Activated CD8-positive, alpha-beta memory T cell treated with anti-CD3 and anti-CD28 coated beads, Interleukin-2, amount 50 U/mL, for 1 hour (primary cell): ENCODE results near the gene EVA1A.

Source experiments
- DNase-seq: peaks from one replicate; pipeline ENCODE4 v3.0.0-alpha.2; 2020; ENCODE audit errors: extremely low read depth

EVA1A gene

DNA sequence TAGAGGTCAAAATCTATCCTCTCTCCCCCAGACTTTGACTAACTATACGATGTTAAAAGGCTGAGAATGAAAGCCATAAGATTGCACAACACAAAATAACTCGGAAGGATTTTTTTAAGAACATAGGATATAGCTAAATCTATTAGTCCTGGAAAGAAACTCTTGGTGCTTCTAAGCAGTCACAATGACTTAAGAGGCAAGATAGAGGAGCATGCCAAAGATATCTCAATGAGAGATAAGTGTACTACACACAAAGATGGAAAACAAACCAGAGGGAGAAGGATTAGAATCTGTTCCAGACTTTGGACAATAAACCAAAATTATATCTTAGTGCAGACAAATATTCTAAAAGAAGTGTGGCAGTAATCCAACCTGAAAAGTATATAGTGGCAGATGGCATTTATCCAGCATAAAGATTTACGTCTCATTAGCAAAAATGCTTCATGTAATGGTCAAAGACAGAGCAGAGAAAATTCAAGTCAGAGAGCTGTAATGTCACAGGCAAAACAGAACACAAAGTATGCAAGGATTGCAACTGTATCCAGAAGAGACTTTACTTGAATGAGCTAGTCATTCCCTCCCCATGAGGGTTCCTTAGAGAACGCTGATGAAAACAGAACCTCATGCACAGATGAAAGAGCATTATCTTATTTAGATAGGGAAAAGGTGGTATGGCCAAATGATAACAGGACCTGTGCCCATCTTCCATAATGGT lies 28.8 kb upstream of the EVA1A start:
- no peak for DNase-seq

DNA sequence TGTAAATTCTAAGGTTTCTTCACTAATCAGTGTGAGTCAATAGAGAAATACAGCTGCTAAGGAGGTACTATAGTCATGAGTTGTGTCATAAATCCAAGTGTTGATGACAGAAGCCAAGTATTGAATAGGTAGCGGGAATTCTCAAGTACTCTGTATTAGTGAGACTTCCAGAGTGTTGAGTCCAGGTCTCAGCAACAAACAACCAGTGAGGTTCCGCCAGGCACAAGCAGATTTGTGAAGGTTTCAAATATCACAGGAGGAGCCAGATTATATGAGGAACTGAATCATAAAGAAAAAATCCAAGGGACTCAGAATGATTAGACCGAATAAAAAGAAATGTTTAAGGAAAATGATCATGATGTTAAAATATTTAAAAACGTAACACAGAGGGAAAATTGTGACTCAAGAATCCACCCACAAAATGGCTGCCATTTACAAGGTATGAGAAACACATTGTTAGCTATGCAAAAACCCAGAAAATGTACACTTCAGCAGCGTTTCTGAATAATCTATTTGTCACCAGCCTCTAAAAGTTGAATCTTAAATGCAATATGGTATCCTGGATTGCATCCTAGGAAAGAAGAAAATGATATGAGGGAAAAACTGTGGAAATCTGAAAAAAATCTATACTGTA lies 27.3 kb upstream of the EVA1A start:
- no peak for DNase-seq

DNA sequence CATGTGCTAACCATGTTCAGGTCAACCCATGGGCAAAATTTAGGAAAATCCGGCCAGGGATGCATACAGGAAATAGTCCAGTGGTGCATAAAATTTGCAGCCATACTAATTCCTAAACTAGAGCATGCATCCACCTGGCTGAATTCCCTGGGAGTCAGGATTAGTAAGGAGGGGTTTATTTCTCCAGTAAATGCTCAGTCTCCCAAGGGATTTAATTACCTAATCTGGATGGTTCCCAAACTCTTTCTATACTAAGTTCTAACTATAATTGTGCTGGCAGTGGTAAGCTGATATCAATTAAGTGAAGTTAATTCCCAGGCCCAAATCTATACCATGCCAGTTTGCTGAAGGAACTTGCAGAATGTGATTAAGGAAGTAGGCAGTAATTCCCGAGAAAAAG lies 26.2 kb upstream of the EVA1A start:
- no peak for DNase-seq

DNA sequence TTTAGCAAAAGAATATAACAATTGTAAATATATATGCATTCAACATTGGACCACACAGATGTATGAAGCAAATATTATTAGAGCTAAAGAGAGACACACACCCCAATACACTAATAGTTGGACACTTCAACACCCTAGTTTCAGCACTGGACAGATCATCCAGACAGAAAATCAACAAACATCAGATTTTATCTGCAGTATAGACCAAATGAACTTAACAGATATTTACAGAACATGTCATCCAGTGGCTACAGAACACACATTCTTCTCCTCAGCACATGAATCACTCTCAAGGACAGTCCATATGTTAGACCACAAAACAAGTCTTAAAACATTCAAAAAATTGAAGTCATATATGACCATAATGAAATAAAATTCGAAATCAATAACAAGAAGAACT lies 22.1 kb upstream of the EVA1A start:
- no peak for DNase-seq

DNA sequence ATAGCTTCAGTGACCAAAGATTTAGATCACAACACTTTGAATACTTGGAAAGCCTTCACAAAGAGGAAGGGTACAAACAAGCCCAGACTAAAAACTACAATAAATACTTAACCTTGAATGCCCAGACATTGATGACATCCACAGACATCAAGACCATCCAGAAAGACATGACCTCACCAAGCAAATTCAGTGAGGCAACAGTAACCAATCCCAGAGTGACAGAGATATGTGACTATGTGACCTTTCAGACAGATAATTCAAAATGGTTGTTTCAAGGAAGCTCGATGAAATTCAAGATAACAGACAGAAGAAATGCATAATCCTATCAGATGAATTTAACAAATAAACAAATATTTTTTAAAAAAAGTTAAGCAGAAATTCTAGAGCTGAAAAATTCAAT lies 19.9 kb upstream of the EVA1A start:
- no peak for DNase-seq

DNA sequence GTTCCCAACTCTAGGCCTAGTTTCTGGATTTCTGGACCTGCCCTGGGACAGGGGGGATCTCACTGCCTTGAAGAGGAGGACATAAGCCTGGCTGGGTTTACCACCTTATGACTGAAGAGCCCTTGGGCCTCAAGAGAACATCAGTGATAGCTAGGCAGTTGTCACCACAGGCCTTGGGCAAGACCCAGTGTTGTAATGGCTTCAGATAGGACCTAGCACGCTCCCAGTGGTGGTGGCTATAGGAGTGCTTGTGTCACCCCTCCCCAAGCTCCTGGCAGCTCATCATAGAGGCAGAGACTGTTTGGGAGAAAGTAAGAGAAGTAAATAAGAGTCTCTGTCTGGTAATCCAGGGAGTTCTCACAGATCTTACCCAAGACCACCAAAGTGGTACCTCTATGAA lies 19.4 kb upstream of the EVA1A start:
- DNase-seq, result no peak

DNA sequence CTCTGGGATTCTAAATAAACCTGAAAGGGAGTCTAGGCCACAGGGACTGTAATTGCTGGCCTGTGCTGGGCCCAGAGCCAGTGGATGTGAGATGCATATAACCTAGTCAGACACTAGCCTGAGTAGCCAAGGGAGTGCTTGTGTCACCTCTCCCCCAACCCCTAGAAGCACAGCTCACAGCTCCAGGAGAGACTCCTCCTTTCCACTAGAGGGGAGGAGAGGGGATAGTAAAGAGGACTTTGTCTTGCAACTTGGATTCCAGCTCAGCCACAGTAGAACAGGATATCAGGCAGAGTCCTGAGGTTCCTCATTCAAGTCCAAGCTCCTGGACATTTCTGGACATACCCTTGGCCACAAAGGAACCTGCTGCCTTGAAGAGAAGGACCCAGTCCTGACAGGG lies 18.4 kb upstream of the EVA1A start:
- DNase-seq, result no peak

DNA sequence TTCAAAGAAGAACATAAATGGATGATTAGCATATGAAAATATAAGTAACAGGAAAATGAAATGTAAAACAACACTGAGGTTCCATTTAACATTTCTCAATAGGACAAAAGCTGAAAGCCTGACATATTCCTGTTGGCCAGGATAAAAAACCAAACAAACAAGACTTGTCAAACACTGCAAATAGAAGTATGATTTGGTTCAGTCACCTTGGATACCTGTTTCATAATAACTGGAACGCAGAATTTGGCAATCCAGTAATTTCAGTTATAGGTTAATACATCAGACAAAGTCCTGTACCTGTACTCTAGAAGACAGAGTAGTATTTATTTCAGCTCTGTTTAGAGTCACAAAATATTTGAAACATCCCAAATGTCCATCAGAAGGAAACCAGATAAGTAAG lies 16.5 kb upstream of the EVA1A start:
- no peak for DNase-seq

DNA sequence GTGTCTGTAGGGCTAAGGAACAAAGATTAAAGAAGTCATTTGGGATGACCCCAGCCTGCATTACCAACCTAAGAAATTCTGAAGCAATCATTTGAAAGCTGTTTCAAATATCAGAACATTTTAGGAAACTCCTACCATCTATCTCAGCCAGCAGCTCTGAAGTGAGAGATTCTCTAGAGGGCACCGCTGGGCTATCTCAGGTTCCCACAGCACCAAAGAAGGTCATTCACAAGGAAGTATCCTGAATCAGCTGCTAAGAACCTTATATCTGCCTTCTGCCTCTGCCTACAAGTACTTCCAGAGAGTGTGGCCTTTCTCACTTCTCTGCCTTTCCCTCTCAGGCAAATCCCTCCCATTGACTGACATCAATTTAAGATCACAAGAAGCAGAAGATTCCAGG lies 13.4 kb upstream of the EVA1A start:
- no peak for DNase-seq

DNA sequence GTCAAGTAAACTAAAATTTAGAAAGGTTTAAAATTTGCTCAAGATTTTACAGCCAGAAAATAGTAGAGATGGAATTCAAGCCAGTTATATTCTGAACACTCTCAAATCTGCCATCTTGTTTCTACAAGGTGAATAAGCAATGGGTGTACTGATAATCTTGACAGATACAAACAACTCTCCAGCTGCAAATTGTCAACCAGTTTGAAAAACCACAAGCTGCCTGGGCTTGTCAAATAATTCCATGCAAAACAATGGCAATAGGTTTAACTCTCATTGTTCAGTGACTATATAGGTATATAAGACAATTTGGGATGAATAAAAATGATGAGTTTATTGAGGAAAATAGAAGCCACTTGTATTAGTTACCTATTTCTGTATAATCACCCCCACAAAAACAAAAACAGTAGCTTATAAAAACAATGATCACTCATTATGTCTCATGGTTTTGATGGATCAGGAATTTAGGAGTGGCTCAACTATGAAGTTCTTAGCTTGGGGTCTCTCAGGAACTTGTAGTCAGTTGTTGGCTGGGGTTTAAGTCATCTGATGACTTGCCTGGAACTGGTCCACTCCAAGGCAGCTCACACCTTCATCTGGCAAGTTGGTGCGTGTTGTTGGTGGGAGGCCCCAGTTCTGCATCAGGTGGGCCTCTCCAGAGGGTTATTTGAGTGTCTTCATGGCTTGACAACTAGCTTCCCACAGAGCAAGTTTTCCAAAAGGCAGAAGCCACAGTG lies 12.6 kb upstream of the EVA1A start:
- no peak for DNase-seq

DNA sequence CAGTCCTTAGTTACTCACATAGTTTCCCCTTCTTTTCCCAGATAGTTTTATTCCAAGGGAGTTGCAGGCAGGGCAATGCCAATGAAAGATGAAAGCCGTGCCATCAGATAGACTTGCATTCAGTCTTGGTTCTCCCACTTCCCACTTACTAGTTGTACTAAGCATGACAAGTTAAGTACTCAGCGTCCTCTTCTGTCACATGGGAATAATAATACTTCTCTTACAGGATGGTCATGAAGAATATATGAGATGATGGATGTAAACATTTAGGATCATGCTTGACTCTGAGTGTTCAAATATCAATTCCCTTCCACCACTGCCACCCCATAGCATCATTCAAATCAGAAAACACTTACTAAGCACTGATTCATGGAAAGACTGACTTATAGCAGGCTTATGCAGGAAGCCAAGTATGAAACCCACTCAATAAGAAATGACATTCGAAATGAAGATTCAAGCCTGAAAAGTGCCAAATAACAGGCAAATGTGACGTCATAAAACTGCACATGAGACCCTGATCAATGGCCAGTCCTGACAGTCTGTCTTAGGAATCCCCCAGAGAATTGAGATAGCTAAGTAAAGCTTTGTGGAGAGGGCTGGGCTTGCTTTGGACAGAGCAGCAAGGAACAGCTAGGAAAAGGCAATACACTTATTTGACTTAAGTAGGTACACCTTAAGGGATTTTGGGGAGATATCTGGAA lies 11.1 kb upstream of the EVA1A start:
- DNase-seq, result no peak

DNA sequence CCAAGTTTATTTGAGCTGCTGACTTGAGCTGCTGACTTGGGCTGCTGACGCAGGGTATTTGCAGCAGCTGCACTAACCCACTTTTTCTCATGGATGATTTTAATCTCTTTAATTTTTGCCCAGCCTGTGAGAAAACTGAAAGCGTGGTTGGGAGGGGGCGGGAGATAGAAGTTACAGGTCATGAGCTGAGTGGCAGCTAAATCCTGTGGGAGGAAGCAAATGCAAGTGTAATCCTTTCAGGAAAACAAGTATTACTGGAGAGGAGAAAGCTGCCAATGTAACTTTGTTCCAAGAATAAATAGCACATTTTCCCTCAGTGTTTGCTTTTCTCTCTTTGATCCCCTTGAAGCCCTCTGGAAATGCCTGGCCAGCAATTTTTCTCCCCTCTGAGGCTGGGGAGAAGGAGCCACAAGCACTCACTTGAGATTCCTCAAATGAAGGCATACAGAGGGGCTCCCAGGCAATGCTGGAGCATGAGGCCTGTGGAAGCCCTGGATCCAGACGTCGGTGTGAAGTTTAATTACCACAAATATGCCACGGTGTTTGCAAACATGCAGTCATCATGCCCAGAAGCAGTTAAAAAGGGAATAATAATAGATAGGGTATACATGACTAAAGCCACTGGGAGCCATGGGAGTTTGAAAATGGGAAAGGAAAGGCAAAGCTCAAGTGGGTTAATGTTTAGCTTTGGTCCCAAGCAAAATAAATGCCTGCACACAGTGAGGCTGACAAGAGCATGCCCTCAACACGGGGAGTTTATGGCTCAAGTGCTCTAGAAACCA lies 10.4 kb upstream of the EVA1A start:
- DNase-seq, result no peak

DNA sequence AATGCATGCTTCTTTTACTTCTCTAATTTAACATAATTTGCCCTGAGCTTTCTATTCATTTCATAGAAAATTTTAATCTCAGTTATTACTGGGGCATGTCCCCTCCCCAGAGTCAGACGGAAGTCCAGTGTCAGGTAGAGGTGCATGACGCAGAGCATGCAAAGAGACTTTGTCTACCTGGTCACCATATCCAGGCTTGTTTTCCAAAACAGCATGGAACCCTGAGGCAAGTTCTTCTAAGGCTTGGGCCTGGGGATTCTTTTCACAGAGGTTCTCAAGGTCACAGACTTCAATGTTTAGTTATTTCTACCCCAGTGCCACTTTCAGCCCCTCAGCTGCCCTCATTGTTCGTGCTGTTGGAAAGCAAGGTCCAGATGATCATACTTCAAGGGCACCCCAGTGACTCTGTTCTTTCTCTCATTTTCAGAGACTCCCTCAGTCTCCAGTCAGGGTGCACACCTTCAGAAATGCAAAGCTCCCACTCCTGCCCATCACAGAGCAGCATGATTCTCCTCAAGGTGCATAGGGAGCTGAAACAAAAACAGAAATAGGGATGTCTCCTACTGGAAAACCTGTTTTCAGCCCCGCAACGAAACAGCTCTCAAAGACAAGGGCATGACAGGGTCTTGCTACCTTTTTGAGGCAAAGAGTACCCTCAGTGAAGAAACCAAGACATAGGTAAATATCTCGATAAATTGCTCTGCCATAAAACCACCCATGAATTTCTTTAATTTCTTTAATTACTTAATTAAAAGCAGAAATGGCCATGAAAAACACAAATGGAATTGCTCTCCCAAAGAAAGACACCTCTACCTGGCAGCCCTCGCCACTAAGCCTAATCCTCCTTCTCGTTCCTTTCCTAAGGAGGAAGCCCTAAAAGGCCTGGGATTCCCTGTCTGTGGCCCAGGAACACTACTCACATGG lies 9.5 kb upstream of the EVA1A start:
- no peak for DNase-seq

DNA sequence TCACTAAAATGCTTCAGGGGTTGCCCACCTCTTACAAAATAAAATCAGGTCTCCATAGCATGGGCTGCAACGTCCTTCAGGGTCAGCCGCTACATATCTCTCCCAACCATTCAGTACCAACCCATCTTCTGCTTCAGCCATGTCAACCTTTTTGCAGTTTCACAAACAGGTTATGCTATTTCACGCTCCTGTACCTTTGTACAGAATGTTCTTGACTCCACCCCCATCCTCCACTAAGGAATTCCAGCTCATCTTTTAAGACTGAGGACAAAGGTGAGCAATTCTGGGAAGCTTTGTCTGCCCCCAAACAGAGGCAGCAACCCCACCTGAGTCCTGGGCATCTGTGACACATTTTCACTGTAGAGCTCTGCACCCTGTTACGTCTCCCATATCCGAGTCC lies 8.8 kb upstream of the EVA1A start:
- no peak for DNase-seq

DNA sequence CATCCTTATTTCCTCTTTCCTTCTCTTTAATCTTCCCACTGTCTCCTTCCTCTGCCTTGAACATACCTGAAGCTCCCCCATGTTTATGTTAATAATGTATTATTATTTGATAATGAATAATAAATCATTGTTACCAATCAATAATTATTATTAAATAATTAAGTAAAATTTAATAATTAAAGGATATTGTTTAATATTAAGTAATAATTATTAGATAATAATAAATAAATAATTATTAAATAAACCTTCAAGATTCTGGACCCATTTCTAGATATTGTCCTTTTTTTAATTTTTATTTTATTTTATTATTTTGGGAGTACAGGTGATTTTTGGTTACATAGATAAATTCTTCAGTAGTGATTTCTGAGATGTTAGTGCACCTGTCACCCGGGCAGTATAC lies 7.4 kb upstream of the EVA1A start:
- no peak for DNase-seq

DNA sequence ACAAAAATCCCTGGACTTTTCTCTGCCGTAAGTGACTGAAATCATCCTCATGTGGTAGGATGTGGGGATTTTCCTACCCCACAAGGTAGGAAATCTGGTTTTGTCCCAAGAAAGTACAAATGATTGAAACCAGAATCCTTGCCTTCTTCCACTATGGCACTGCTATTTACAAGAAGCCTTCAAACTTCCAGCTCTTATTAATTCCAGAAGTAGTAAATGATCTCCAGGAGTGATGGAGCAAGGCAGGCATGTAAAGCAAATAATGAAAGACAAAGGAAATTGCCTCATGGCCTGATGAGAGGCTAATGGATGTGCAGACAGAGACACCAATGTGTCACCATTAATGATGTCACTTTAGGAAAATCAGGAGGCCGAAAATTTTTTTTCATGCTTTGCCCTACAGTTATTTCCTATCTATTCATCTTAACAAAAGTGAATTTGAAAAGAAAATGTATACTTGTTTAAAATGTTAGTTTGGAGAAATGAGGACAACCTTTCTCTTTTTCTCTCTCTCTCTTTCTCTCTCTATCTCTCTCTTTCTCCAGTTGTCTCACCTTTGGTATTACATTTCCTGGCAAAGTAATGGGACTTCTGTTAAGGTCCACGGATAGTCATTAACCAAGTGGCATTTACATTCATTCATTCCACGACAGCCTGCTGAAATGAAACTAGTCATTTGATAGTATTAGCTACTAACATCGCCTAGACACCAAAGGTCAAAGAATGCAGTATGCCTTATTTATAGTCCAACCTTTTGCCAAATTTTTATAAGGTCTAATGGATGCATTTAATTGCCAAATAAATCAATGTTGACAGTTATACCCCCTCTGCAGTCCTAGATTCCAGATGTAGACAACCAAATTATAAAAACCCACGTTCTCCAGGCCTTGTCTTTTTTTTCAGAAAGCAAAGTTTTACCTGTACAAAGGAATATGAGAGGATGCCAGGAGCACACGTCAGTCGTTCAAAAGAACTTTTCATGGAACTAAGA lies 5.0 kb upstream of the EVA1A start:
- no peak for DNase-seq

DNA sequence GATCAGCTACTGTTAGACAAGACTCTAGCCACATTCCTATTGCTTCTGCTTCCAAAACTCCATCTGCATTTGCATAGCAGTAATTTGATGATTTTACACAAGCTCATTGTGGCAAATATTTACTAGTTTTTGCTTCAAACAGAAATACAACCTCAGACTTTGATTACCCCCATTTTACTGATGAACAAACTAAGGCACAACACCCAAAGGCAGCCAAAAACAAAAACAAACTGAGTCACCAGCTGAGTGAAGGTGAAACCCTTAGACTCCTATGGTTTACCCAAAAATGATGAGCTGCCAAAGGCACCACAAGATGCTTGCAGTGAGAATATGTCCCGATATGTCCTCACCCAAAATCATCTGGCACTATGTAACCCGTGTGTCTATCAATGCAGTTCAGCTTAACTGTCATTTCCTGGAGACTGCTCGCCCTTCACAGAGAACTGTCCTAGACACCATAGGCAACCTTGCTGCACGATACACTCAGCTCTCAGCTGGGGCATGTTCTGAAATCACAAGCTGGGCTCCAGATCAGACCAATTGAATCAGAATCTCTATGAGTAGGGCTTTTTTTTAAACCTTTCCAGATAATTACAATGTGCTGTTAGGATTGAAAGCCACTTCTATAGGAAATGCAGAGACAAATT lies 4.1 kb upstream of the EVA1A start:
- DNase-seq, result no peak

DNA sequence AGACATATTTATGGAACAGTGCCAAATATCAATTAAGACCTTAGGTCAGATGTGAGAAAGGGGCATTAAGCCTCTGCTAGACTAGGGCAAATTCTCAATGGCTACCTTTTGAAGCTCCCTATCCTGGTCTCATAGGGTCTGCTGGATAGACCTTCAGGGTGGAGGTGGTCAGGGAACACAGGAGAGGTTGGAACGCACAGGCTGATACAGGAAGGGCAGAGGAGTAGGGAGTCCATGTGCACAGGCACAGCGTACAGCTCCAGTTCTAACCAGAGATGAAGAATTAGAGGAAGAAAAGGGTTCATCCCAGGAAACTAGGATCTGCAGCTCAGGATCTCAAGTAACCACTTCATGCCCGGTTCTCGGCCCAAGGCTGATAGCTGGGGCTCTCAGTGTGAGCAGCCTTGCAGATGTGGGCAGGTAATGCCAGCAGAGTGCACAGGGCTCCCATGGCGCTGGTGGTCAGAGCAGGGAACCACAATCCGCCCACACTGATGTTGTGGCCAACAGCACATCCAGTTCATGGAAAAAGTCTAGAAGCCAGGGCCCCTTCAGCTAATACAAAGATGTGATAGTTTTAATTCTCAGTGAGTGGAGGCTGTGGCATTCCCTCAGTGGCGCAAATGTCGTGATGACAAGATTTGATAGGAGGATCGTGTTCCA lies 3.4 kb upstream of the EVA1A start:
- DNase-seq, result no peak
